Astrocyte of the cerebellum (primary cell): ENCODE measurements around the gene IGF1R.

Experiments used
- DNase-seq: peaks from one replicate; pipeline ENCODE4 v3.0.0-alpha.2; 2011; ENCODE audit warnings: low read depth
- H3K4me3 ChIP-seq: 2 replicates; pipeline ENCODE4 v1.5.1; 2011; ENCODE audit warnings: mild to moderate bottlenecking, low read depth, low read length, moderate library complexity
- CTCF ChIP-seq: IDR thresholded peaks from 2 replicates; pipeline ENCODE4 v1.5.1; 2012; ENCODE audit warnings: low read length, low read depth, moderate library complexity, mild to moderate bottlenecking; ENCODE audit errors: missing control alignments
- in situ Hi-C: cut with HindIII; loops from 2 replicates; pipeline ENCODE4 v1.10.0; 2017; ENCODE audit warnings: low sequenced_read_pairs

The IGF1R gene

DNA sequence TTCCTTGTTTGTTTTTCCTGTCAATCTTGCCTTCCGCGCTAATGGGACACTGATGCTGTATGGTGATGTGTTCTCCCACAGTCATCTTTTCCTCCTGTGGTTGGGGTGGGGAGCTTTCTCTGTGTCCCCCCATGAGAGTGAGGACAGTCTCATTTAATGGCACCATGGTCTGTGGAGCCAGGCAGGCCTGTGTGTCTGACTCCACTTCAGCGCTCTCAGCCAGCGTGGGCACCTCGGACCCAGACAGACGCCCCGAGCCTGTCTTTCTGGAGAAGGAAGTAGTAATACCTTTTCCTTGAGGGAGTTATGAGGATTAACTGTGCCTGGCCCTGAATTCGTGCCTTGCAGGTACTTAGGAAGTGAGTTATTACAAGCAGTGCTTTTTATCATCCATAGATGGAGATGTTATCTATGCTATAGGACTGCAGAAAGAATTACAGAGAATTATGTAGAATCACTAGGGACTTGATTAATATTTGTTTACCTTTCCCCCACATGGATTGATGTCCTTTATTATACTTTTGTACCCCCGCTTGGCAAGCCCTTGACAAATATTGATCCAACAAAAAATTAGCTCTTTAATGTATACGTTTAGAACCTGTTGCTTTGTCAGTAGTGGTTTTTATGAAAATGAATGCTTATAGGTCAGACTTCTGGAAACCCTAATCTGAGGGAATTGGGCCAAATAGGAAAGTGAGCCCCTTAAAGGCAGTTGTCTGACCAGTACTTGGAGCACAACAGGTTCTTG, 206.9 kb downstream of the IGF1R start:
- in situ Hi-C loops: no loop called here
- no peak for TF ChIP-seq CTCF
- no peak for DNase-seq
- no peak overlapping the region for H3K4me3 ChIP-seq

DNA sequence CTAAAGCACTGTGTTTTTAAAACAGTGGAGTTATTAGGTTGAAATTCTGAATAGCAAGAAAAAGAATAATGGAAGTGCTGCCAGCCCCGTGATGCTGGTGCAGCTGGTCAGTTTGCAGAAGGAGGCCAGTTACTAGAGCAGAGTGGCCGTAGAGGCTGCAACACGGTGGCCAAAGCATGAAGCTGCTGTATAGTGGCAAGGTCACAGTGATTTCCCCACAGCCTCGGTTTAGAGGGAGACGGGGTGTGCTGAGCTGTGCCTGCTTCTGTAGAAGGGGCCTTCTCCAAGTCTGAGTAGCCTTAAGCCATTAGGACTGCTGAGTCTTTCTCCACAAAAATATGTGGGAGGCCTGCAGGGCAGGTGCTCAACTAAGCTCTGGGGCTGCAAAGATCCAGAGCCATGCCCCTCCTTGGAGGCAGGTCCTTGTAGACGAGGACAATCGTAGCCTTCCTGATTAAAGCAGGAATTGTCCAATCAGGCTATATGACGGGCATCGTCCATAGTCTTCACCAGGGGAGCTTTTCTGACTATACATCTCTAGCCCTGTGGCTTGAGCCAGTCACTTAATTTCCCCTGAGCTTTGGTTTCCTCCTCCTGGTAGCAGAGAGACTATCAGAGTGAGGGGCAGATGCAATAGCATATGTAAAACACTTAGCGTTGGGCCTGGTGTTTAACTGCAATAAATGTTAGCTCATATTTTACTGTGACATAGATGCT, 207.6 kb downstream of the IGF1R start:
- no peak for TF ChIP-seq CTCF
- in situ Hi-C loops: no loop called here
- H3K4me3 ChIP-seq: no peak overlapping the region
- DNase-seq: no peak

GRCh38 chr15:98856532-98856907, 208.2 kb downstream of the IGF1R start:
- DNase-seq: peak; percentile 59
- in situ Hi-C loops: no loop called here
- no peak overlapping the region for H3K4me3 ChIP-seq

GRCh38 chr15:98858610-98859023, 210.3 kb downstream of the IGF1R start:
- in situ Hi-C loops: no loop called here
- no peak for TF ChIP-seq CTCF
- no peak for DNase-seq
- H3K4me3 ChIP-seq: no peak overlapping the region

More at GRCh38 chr15:98856532-98856907, 208.2 kb downstream of the IGF1R start:
- TF ChIP-seq CTCF: no peak

GRCh38 chr15:98859149-98859548, 210.8 kb downstream of the IGF1R start:
- no peak overlapping the region for H3K4me3 ChIP-seq
- in situ Hi-C loops: no loop called here
- no peak for DNase-seq
- TF ChIP-seq CTCF: no peak

- H3K4me3 ChIP-seq: no peak overlapping the region
- in situ Hi-C loops: no loop called here
- no peak for DNase-seq
- no peak for TF ChIP-seq CTCF
Measured at GRCh38 chr15:98860281-98861041, 212.1 kb downstream of the IGF1R start.
